Pancreas (tissue), 10 donors: ENCODE measurements around the gene CTCF. TPM values are rescaled to one million over a fixed set of nuclear protein-coding genes. Genes with fewer than 3 reads are reported as not detected.

ENCODE experiments used
- ATAC-seq, 4 donors: fragments of 200-7000 bp; cut with Tn5 transposase; one replicate each; pipeline versions ENCODE4 v1.8.0 to v1.9.1; 2020; ENCODE audit warnings: mild to moderate bottlenecking in 4 of 4, moderate library complexity in 4 of 4
- DNase-seq, 6 donors: peaks; one replicate each; pipeline ENCODE4 v3.0.0-alpha.2; 2020
- FAIRE-seq: peaks from 2 replicates; lab custom pipeline; 2012; peaks lifted over from hg19 to GRCh38; lab: Jason Lieb, UNC
- H3K27ac ChIP-seq, 4 donors: fragments of 200-600 bp; sonication (generic); 1 replicate in 3 of 4; 2 replicates in 1 of 4; pipeline versions ENCODE4 v1.5.0 to v1.8.0; 2020
- H3K27me3 ChIP-seq, 4 donors: fragments of 200-600 bp; one replicate each; pipeline ENCODE4 v1.8.0; 2021
- H3K36me3 ChIP-seq, 3 donors: fragments of 200-600 bp; sonication (generic) in 1 of 3; one replicate each; pipeline versions ENCODE4 v1.5.0 to v1.8.0; 2020 to 2021
- H3K4me1 ChIP-seq, 3 donors: fragments of 200-600 bp; one replicate each; pipeline ENCODE4 v1.8.0; 2021
- H3K4me3 ChIP-seq, 4 donors: fragments of 200-600 bp; sonication (generic) in 2 of 4; one replicate each; pipeline versions ENCODE4 v1.5.0 to v1.8.0; 2020 to 2021
- H3K9me3 ChIP-seq, 4 donors: fragments of 200-600 bp; one replicate each; pipeline ENCODE4 v1.8.0; 2021
- WGBS, 2 donors: extraction: QIAGEN DNeasy Blood & Tissue Kit; methylation state at CpG; one replicate each; pipeline ENCODE4 v1.1.7; 2013; 5-methylcytosine and 5-hydroxymethylcytosine counted together
- intact Hi-C, 3 donors: fragments of 100-400 bp; cut with DNase I; formaldehyde crosslinking; loops; one replicate each; pipeline versions ENCODE4 v1.11.1 to v1.14.2; 2022
- polyA plus RNA-seq, 2 donors: library from polyadenylated mRNA; stranded (reverse); fragments of 200-250 nt; gene quantifications; one replicate each; pipeline ENCODE4 v1.2.3, GENCODE V29; 2013
- total RNA-seq, 6 donors: library from RNA; stranded (reverse); fragmentation: NEBNext Ultra II Directional in 4 of 6; extraction: Animal tissue kit (Norgen Biotek cat#: 25700) in 4 of 6; gene quantifications; one replicate each; pipeline versions ENCODE4 v1.2.1 to v1.2.4, GENCODE V29; 2021 to 2023
- TF ChIP-seq, protein P1 (sequence below), 4 donors: fragments of 200-600 bp; sonication (generic) in 3 of 4; IDR thresholded peaks; one replicate each; pipeline versions ENCODE4 v1.5.0 to v1.8.0; 2021; ENCODE audit warnings: antibody characterized with exemption in 4 of 4
- donor health status: healthy with polysubstance abuse.
- donor health status: DM: no; HTN: no; CAD: no; lungs with moderate emphysema.
- donor health status: DM: no; HTN: no; CAD: no.
- donor health status: control.
- donor health status: control.
- donor health status: Bipolar disorder and iron deficiency.
- donor health status: DM: yes; HTN: yes; CAD: no.
- donor health status: DM: no; HTN: no; CAD: no.
- donor health status: DM: no; HTN: no; CAD: no.
- donor health status: DM: yes; HTN: yes; CAD: no.

Gene CTCF
- total and polyA plus RNA-seq, 8 donors, result 13.3 to 25.2 (median 17.0) TPM

DNA sequence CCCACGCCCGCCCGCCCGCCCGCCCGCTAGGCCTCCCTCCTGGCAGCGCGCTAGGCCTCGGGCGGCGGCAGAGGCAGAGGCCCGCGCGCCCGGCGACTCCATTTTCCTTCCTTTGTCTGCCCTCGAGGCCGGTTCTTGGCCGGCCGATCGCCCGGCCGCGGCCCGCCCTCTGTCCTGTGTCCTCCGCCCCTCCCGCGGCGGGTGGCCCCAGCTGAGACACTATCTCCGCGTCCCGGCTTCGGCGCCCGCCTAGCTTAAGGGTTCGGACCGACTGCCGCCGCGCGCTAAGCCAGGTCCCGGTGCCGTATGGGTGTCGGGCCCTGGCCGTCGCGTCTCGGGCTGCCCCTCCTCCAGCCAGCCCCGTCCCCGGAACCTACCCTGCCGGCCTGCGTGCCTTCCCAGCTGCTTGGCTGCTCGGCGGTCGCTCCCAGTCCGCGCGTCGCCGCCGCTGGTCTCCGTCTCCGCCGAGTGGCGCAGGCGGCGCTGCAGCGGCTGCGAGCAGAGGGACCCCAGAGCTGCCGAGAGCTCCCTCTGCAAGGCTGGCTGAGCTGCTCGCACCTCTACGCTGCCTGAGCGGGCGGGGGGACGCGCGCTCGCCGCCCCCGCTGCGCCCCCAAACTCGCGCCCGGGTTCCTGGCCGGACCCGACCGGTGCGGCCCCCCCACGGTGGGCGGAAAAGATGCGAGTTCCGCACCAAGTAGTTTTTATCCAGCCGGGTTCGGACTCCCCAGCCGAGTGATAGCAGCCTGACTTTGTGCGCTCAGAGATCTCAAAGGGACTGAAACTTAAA lies 787 bp downstream of the CTCF start:
- H3K27me3 ChIP-seq, result no peaks in the 10 kb centered on the region
- H3K4me3 ChIP-seq, result peak overlapping the region; percentile 85 to 97 (median 94)
- WGBS, 2 donors, result 0% methylated on average over 72 to 96 of the region's 96 CpGs
- TF ChIP-seq, protein P1, sequence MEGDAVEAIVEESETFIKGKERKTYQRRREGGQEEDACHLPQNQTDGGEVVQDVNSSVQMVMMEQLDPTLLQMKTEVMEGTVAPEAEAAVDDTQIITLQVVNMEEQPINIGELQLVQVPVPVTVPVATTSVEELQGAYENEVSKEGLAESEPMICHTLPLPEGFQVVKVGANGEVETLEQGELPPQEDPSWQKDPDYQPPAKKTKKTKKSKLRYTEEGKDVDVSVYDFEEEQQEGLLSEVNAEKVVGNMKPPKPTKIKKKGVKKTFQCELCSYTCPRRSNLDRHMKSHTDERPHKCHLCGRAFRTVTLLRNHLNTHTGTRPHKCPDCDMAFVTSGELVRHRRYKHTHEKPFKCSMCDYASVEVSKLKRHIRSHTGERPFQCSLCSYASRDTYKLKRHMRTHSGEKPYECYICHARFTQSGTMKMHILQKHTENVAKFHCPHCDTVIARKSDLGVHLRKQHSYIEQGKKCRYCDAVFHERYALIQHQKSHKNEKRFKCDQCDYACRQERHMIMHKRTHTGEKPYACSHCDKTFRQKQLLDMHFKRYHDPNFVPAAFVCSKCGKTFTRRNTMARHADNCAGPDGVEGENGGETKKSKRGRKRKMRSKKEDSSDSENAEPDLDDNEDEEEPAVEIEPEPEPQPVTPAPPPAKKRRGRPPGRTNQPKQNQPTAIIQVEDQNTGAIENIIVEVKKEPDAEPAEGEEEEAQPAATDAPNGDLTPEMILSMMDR (IDR thresholded peaks at IDR 0.05), result no peak
- peak overlapping the region; percentile 99 for H3K27ac ChIP-seq
- DNase-seq (peak; percentile 68 to 89 (median 76)), ATAC-seq (peak; percentile 22 to 46 (median 33)), FAIRE-seq (no peak)
- intact Hi-C loops, result no loop called here
- no peaks in the 10 kb centered on the region for H3K9me3 ChIP-seq
- peaks cover 13 to 17% (median 14%) of the 10 kb centered on the region in 3 donors for H3K4me1 ChIP-seq
- H3K36me3 ChIP-seq, result no peaks in the 10 kb centered on the region

DNA sequence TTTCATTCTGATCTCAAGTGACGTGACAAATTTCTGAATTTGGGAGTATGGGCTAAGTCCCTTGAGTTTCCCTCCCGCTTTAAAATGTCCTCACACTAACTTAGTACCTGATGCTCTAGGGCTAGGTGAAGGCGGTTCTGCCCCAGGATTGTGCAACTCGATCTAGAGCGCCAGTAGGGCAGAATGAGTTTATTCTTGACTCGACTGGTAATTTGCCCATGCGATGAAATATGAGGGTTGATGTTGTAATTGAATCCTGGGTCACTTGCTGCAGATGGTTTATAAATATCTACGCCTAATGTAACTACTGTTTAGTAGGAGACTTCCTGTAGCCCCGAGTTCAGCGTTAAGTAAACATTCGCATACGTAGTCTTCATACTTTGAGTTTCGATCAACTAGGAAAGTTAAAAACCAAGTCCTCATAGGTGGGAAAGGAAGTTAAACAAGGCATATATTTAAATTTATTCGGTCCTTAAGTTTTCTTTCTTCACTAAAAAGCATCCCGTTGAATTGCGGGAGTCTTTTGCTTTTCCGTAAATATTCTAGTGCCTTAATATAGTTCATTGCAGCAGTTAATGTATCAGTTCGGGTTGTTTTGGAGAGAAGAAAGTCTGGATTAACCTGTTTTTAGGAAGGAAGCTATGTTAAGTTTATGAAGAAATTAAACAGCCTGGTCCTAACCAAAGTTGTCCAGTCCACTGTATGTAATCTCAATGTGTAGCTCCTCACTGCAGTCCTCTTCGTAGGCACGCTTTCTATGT lies 1.6 kb downstream of the CTCF start:
- H3K36me3 ChIP-seq, result no peaks in the 10 kb centered on the region
- peak overlapping the region; percentile 99 for H3K27ac ChIP-seq
- H3K4me1 ChIP-seq, result peaks cover 13 to 17% (median 14%) of the 10 kb centered on the region in 3 donors
- WGBS, 2 donors, result 0 to 1% methylated on average over 20 of the region's 20 CpGs
- no peaks in the 10 kb centered on the region for H3K27me3 ChIP-seq
- ATAC-seq (peak; percentile 7 to 21 (median 12)), DNase-seq (peak in 4 of 6 donors; percentile 38 to 66 (median 47)), FAIRE-seq (no peak)
- no peaks in the 10 kb centered on the region for H3K9me3 ChIP-seq
- H3K4me3 ChIP-seq, result peak overlapping the region; percentile 85 to 97 (median 94)
- intact Hi-C loops, result no loop called here
- TF ChIP-seq, protein P1 (IDR thresholded peaks at IDR 0.05), result no peak

DNA sequence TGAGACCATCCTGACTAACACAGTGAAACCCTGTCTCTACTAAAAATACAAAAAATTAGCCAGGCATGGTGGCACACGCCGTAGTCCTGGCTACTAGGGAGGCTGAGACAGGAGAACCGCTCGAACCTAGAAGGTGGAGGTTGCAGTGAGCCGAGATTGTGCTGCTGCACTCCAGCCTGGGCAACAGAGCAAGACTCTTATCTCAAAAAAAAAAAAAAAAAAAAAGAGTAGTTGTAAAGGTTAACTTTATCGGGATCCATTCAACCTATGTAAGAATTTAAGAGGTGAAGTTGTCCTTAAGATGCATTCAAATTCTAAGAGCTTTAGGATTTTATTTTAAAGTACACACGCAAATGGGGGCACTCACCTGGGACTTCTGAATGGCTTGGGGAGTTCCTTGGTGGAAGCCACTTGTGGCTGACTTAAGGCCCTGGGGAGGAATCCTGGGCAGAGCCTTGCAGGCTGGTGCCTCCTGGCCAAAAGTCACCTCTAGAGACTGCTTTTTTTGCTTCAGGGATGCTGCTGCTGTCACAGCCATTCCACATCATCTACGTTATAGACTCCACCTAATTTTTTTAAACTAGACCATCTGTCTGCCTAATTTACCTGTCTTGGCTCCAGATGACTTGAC lies 3.3 kb downstream of the CTCF start:
- H3K27ac ChIP-seq, result no peak overlapping the region
- FAIRE-seq (no peak), DNase-seq (no peak), ATAC-seq (no peak)
- TF ChIP-seq, protein P1 (IDR thresholded peaks at IDR 0.05), result no peak
- H3K9me3 ChIP-seq, result no peaks in the 10 kb centered on the region
- intact Hi-C loops, result no loop called here
- 85 to 92% methylated on average over 8 of the region's 8 CpGs for WGBS, 2 donors
- H3K4me1 ChIP-seq, result peaks cover 13 to 17% (median 14%) of the 10 kb centered on the region in 3 donors
- no peak overlapping the region for H3K4me3 ChIP-seq
- H3K27me3 ChIP-seq, result no peaks in the 10 kb centered on the region
- H3K36me3 ChIP-seq, result no peaks in the 10 kb centered on the region

DNA sequence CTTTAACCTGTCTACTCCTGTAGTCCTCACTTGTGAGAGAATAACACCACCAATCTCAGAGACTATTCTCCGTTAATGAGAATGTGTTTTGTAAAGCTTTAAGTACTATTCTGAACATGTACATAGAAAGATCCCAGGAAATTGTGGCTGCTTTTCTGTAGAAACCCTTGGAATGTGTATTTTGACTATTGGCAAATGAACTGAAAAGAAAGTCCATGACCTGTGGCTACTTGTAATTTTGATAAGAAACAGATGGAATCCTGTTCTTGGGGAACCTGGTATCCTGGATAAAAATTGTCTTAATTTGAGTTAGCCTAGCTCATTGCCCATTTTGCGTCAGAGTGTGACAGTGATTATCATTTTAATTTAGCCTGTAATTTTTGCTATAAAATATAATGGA lies 9.1 kb downstream of the CTCF start:
- Histone ChIP-seq H3K36me3 (no peaks in the 10 kb centered on the region), H3K9me3 (no peaks in the 10 kb centered on the region), H3K27ac (no peak overlapping the region), H3K4me3 (no peak overlapping the region), H3K27me3 (no peaks in the 10 kb centered on the region), H3K4me1 (no peaks in the 10 kb centered on the region)
- 85 to 89% methylated on average over 2 of the region's 2 CpGs for WGBS, 2 donors
- no peak for FAIRE-seq
- intact Hi-C loops, result no loop called here
- TF ChIP-seq, protein P1 (IDR thresholded peaks at IDR 0.05), result no peak
- DNase-seq, result no peak
- no peak for ATAC-seq
